NCI-H146 (cell line): ENCODE results near the gene ESYT3.
A peak's percentile ranks its signal among the peaks of the same experiment; 100 is the strongest.
"Not testable (repeated sequence)": the region's sequence is repeated elsewhere in the genome, so short reads cannot be mapped to it uniquely, and the experiment has no call there.

ENCODE experiments used
- DNase-seq: peaks from one replicate; lab custom pipeline; 2025; lab: John Stamatoyannopoulos, UW

The ESYT3 gene

DNA sequence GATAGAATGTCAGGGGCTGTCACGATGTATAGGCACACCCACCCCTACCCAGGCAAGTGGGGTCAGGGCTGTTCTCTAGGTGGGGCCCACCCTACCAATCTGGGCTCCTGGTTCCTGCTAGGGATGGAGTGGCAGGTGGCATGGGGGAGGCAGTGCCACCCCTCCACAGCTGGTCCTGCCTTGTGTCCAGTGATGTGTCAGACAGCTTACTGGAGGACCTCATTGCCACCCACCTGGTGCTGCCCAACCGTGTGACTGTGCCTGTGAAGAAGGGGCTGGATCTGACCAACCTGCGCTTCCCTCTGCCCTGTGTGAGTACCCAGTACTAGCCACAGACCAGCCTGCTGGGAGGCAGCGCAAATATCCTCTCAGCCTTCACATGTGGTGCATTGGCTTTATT is 27.5 kb downstream of the ESYT3 start:
- DNase-seq, result no peak

DNA sequence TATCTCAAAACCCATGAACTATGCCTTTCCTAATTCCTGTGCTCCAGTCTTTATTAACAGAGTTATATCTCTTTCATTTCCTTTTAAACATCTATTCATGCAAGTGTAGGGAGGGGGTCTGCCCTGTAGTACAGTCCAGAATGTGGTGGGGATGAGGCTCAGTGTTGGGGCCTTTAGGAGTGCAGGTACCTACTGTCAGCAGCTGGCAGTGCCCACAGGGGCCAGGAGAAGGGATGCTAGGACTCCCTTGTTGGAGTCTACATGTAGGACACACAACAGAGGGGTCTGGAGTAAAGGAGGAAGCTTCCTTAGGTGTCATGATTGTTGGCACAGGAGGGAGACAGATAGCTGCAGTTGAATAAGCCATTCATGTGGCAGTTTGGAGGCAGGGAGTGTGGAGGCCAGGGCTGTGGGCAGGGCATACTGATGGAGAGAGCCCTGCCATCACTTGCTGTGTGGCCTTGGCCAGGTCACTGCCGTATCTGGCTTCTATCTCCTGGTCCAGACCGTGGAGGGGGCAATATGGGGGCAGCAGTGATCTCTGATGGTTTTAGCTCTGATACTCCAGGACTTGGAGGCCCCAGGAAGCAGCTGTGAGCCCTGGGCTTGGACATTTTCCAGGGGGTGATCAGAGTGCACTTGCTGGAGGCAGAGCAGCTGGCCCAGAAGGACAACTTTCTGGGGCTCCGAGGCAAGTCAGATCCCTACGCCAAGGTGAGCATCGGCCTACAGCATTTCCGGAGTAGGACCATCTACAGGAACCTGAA is 29.5 kb downstream of the ESYT3 start:
- no peak for DNase-seq

DNA sequence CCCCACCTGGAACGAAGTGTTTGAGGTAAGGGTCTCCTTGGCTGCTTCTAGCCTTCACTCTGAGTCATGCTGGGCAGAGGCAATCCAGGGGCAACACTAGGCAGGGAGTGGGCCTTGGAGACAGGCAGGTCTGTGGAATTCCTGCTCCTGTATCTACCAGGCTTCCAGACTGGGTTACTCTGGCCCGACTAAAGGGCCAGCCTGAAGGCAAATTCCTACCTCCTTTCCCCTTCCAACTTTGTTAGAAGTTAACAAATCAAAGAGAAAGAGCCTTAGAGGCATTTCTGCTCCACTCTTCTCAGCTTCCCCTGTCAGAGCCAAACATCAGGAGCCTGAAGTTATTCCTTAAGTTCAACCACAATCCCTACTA is 30.1 kb downstream of the ESYT3 start:
- DNase-seq, result no peak

DNA sequence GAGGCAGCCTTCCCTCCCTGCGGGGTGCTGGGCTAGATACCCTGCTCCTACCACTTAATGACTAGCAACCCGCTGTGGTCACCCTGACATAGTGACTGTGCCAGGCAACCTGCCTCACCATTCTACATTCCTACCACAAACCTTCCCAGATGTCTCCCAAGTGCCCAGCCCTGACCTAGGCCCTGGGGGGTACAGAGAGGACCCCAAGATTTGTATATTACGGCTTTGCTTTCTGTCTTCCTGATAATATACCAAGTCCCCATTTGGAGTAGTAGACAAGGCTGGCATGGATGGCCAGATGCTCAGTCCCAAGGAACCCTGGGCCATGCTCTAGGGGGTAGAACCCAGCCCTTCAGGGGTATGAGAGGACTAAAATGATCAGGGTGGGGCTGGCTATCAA is 31.0 kb downstream of the ESYT3 start:
- DNase-seq, result no peak

DNA sequence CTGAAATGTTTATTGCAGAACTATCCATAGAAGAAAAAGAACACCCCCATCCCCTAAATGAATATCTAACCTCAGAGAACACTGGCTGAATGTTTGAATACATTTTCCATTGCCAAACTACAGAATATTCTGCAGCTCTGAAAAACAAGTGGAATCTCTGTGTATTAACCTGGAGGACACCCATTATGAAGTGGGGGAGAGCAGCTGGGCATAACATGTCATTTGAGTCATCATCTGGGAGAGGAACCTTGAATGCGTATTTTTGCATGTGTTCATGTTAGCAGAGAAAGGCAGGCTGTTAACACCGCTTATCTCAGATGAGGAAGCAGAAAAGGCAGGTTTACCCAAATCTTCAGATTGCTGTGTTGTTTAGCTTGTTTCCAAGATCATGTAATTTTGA is 31.5 kb downstream of the ESYT3 start:
- DNase-seq, result no peak

DNA sequence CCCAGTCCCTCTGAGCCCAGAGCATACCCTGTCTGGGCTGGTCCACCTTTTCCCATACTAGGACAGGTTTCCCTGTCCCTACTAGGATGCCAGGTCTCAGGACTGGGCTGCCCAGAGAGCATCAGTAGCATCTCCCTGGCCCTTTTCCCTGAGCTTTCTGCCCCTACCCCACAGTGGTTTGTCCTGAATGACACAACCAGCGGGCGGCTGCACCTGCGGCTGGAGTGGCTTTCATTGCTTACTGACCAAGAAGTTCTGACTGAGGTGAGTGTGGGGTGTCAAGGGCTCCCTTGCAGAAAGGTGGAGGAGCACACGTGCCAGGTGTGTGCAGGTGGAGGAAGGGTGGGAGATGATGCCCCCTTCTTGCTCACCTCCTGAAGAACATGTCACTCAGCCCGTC is 33.5 kb downstream of the ESYT3 start:
- no peak for DNase-seq

DNA sequence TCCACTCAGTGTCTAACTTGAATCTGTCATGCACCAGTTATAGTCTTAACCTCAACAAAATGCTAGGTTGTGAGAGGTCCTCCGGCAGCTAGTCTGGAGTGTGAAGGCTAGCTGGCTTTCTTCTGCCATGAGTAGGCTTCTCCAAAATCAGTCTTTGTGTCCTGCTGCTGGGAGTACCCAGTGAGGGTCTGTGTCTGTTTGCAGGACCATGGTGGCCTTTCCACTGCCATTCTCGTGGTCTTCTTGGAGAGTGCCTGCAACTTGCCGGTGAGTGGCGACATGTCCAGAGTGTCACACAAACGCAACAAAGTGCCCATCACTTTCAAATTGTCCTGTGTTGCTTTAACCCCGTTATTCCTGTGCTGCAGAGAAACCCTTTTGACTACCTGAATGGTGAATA is 34.0 kb downstream of the ESYT3 start:
- no peak for DNase-seq

DNA sequence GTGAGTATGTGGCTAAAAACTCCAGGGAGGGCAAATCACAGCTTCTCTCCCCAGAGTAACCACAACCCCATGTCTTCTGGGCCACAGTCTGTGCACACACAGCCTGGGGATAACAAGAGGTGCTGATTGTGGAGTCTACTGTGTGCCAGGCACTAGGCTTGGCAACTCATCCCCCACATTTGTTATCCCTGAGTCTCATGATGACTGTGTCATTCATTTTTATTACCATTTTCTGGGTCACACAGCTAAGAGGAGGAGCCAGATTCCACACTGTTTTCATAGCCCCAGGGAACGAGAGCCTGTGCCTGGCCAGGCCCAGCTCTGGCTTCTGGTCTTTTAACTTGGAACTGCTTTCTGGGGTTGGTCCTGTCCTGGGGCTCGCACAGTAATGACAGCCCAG is 34.5 kb downstream of the ESYT3 start:
- DNase-seq, result no peak

DNA sequence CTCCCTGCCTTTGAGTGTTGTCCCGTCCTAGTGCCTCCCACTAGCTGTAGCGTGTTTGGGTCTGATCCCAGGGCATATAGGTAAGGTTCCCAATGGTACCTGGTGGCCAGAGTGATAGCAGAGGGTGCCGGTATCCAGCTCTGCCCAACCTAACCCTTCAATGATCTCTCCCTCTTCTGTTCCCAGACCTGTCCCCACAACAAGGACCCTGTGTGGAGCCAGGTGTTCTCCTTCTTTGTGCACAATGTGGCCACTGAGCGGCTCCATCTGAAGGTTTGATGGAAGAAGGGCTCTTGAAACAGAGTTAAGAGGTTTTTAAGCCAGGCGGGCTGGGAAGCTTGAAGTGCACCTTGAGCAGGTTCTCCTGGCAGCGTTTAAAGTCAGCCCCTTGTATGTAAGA is 35.5 kb downstream of the ESYT3 start:
- DNase-seq, result no peak

DNA sequence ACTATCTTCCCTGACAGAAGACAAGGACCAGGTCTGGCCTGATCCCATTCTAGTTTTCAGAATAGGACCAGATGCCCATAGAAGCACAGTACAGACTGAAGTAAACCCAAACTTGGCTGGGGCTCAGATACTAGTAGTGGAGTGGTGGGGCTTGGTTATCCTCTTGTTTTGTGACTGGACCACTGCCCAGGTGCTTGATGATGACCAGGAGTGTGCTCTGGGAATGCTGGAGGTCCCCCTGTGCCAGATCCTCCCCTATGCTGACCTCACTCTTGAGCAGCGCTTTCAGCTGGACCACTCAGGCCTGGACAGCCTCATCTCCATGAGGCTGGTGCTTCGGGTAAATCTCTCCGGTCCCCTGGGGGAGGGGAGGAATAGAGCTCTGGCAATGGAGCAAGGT is 36.3 kb downstream of the ESYT3 start:
- DNase-seq, result no peak

DNA sequence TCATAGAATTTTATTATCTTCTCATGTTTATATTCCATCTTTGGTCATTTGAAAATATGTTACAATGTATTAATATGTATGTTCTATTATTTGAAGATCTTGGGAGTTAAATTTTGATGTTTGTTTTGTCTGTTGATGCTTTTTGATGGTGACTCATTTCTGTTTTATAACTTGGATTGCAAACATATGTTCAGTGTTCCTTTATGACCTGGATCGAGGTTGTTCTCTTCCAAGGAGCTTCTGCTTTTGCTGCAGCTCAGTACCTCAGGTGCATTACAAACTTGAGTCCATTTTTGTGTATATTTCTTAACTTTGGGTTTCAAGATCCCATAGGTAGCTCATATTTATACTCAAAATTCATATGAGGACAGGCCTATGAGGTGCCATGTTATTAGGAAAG is 37.1 kb downstream of the ESYT3 start:
- DNase-seq, result no peak

DNA sequence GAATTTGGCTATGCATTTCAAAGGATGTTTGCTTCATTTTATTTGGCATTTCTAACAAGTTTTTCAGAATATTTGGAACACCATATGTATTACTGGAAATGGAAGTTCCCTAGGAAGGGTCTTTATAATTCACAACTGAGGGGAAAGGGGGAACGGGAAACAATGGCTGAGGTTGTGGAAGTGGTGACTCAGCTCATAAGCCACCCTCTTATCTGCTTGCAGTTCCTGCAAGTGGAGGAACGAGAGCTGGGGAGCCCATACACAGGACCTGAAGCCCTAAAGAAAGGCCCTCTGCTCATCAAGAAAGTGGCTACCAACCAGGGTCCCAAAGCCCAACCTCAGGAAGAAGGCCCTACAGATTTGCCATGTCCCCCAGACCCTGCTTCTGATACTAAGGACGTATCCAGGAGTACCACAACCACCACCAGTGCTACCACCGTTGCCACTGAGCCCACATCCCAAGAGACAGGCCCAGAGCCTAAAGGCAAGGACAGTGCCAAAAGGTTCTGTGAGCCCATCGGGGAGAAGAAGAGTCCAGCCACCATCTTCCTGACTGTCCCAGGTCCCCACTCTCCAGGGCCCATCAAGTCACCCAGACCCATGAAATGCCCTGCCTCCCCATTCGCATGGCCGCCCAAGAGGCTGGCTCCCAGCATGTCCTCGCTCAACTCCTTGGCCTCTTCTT is 37.9 kb downstream of the ESYT3 start:
- no peak for DNase-seq

DNA sequence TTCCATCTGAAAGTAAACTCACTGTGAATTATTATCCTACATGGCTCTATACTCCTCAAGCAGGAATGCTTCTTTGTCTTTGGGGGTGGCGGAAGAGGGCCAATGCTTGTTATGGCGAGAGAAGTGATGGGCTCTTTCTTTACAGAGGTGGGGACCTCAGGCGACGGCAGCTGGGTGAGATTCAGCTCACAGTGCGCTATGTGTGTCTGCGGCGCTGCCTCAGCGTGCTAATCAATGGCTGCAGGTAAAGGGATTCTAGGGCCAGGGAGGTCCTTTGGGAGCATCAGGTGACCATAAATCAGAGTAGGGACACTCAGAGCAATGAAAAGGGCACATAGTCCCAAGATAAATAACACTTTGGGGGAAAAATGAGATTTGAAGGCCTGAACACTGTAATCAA is 39.0 kb downstream of the ESYT3 start:
- no peak for DNase-seq

DNA sequence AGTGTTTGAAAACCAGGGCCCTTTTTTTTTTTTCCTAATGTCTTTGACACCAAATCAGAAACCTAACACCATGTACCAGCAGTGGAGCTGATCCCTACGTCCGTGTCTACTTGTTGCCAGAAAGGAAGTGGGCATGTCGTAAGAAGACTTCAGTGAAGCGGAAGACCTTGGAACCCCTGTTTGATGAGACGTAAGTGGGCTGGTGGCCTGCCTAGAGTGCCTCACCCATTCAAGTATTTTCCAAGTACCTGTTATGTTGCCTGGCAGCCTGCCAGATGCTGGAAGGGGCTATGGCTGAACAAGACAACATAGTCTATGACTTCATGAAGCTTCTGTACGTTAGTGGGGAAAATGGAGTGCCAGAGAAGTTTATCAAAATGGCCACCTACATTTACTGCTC is 39.7 kb downstream of the ESYT3 start:
- no peak for DNase-seq

DNA sequence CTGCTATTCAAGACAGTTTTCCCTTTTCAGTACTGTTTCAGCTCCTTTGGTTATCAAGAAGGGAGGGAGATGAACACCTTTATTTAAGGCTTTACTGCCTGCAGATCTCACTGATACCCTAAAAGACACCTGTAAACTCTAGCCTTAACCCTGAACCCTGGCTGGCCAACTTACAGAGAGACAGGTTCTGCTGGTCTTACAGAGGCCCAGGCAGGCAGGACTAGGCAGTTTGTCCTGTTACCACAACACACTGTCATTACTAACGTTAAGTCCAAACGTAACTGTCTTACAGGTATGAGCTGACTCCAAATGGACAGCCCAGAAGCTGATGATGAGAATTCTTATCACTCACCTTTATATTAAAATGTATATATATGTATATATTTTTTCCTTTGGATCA is 42.1 kb downstream of the ESYT3 start:
- no peak for DNase-seq

DNA sequence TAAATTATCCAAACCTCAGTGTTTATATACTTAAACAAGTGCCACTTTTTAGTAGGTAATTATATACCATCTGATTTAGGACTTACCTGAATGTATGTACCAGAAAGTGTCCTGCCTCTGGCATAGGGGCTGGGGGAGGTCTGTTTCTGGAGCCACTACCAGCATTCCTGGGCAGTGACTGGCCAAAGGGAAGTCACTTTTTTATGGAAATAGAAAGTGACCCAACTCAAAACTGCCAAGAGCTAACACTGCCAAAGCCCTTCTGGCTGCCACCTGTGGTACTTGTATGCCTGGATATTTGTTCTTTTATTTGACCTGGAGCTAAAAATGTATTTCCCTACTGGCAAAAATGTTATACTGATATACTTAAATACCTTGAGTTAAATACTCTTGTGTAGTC is 42.7 kb downstream of the ESYT3 start:
- no peak for DNase-seq

DNA sequence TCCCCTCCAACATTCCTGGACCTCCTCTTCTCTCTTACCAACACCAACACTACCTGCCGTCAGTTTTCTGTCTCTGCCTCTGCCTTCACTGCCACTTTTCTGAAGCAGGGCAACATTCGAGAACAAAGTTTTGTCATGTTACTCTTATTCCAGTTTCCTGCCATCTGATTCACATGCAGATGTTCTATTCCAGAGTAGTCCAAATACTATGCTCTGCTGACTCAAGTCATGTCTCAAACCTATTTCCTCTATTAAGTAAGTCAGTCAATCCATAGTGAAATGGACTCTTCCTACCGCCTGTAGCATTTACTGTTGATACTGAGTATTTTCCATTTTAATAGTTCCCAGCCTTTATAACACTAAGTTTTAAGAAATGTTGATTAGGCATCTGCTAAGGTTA is 43.4 kb downstream of the ESYT3 start:
- DNase-seq, result no peak

DNA sequence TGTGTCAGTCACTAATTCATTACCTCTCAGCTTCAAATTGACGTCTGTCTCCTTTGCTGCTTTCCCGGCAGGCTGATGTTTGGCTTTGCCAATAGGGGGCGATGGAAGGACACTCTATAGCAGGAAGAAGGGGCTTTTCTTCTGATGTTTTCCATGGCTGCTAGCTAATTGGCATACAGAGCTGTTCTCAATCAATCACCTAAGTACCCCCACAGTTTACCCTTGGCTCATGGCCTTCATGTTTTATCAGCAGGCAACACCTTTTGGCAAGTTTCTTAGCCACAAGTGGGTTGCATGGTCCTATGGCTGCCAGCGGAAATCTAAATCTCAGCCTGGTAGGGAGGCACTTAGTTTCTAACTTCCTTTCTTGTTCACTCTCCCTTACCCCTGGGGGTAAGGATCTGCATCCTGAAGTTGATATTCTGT is 45.0 kb downstream of the ESYT3 start:
- DNase-seq, result peak; percentile 58

DNA sequence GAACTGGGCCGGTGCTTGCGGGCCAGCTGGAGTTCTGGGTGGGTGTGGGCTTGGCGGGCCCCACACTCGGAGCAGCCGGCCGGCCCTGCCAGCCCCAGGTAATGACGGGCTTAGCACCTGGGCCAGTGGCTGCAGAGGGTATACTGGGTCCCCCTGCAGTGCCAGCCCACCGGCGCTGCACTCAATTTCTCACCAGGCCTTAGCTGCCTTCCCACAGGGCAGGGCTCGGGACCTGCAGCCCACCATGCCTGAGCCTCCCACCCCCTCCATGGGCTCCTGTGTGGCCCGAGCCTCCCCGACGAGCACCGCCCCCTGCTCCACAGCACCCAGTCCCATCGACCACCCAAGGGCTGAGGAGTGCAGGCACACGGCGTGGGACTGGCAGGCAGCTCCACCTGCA is 50.3 kb downstream of the ESYT3 start:
- not testable (repeated sequence) for DNase-seq

DNA sequence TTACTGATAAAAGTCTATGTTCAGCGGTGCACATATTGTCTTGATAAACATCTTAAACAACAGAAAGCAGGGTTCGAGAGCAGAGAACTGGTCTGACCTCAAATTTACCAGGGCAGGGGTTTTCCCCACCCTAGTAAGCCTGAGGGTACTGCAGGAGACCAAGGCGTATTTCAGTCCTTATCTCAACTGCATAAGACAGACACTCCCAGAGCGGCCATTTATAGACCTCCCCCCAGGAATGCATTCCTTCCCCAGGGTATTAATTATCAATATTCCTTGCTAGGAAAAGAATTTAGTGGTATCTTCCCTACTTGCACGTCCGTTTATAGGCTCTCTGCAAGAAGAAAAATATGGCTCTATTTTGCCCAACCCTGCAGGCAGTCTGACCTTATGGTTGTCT is 52.2 kb downstream of the ESYT3 start:
- not testable (repeated sequence) for DNase-seq

DNA sequence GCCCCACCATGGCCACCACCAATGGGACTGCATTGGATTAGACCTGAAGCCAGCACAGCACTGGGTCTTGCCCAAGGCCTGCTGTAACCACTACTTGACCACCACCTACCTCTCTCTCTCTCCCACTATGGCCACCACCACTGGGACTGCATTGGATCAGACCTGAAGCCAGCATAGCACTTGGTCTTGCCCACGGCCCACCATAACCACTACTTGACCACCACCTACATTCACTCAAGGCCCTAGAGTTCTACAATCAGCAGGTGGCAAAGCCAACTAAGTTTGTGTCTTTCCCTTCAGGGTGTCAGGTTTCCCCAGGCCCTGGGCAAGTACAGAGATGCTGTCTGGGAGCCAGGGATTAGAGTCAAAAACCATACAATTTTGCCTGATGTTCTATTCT is 57.6 kb downstream of the ESYT3 start:
- DNase-seq, result no peak

DNA sequence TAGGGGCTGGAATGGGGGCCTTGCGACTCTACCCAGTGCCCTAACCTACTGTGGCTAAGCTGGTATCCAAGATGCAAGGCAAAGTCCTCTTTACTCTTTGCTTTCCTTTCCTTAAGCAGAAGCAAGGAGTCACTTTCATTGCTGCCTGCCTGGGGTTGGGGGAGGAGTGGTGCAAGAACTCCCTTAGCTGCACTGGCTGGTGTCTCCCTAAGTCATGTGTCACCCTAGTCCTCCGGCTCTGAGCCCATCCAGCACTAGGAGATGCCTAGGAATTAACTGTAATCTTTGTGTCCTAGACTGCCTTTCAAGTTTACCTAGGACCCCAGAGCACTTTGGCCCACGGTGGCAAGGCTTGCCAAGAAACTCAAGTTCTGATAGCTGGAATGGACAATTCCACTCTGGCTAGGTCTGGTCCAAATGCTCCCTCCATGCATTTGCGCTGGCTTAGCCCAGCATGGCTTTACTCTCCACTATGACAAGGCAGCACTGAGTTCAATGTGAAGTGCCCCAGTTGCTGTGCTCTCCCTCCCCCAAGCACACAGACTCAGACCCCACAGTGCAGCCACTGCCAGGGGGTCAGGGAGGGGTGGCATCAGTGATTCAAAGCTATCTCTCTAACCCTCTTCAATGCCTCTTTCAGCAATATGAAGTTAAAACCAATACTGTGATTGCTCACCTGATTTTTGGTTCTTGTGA is 58.7 kb downstream of the ESYT3 start:
- DNase-seq, result no peak
